Lower lobe of right lung (tissue), 2 donors: ENCODE results near the gene SMC6. TPM values are rescaled to one million over a fixed set of nuclear protein-coding genes. Genes with fewer than 3 reads are reported as not detected.

Experiments used
- ATAC-seq, 2 donors: fragments of 200-7000 bp; cut with Tn5 transposase; one replicate each; pipeline ENCODE4 v1.9.1; 2020 to 2022; ENCODE audit warnings: mild to moderate bottlenecking in 2 of 2, moderate library complexity in 2 of 2
- DNase-seq: peaks from one replicate; pipeline ENCODE4 v3.0.0-alpha.2; 2020
- H3K27ac ChIP-seq: fragments of 200-600 bp; one replicate; pipeline ENCODE4 v1.8.0; 2022
- H3K27me3 ChIP-seq: fragments of 200-600 bp; one replicate; pipeline ENCODE4 v1.8.0; 2022; ENCODE audit warnings: low read depth
- H3K36me3 ChIP-seq: fragments of 200-600 bp; one replicate; pipeline ENCODE4 v1.8.0; 2022; ENCODE audit warnings: mild to moderate bottlenecking
- H3K4me1 ChIP-seq: fragments of 200-600 bp; one replicate; pipeline ENCODE4 v1.8.0; 2022
- H3K4me3 ChIP-seq: fragments of 200-600 bp; one replicate; pipeline ENCODE4 v1.8.0; 2022; ENCODE audit warnings: mild to moderate bottlenecking
- H3K9me3 ChIP-seq: fragments of 200-600 bp; one replicate; pipeline ENCODE4 v1.8.0; 2022
- intact Hi-C: fragments of 100-400 bp; cut with DNase I; formaldehyde crosslinking; loops from one replicate; pipeline ENCODE4 v1.11.0; 2022
- total RNA-seq: library from RNA; stranded (reverse); fragmentation: NEBNext Ultra II Directional; extraction: Animal tissue kit (Norgen Biotek cat#: 25700); gene quantifications from one replicate; pipeline ENCODE4 v1.2.1, GENCODE V29; 2021
- TF ChIP-seq, protein P1 (sequence below): fragments of 200-600 bp; IDR thresholded peaks from one replicate; pipeline ENCODE4 v1.8.0; 2022; ENCODE audit warnings: antibody characterized with exemption, mild to moderate bottlenecking
- donor health status: DM: no; HTN: yes; CAD: no; lungs with severe emphysema.

Gene SMC6
- total RNA-seq, 1 donor from 2014 or later, result 15.0 TPM

GRCh38 chr2:17780546-17780945 lies 26.9 kb upstream of the SMC6 start:
- Histone ChIP-seq H3K27ac (no peak overlapping the region), H3K36me3 (peaks cover 13% of the 10 kb centered on the region), H3K4me1 (no peaks in the 10 kb centered on the region), H3K4me3 (no peak overlapping the region), H3K27me3 (no peaks in the 10 kb centered on the region), H3K9me3 (no peaks in the 10 kb centered on the region)
- DNase-seq (no peak), ATAC-seq (no peak)
- intact Hi-C loops, result no loop called here
- TF ChIP-seq, protein P1, sequence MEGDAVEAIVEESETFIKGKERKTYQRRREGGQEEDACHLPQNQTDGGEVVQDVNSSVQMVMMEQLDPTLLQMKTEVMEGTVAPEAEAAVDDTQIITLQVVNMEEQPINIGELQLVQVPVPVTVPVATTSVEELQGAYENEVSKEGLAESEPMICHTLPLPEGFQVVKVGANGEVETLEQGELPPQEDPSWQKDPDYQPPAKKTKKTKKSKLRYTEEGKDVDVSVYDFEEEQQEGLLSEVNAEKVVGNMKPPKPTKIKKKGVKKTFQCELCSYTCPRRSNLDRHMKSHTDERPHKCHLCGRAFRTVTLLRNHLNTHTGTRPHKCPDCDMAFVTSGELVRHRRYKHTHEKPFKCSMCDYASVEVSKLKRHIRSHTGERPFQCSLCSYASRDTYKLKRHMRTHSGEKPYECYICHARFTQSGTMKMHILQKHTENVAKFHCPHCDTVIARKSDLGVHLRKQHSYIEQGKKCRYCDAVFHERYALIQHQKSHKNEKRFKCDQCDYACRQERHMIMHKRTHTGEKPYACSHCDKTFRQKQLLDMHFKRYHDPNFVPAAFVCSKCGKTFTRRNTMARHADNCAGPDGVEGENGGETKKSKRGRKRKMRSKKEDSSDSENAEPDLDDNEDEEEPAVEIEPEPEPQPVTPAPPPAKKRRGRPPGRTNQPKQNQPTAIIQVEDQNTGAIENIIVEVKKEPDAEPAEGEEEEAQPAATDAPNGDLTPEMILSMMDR, result no peak

DNA sequence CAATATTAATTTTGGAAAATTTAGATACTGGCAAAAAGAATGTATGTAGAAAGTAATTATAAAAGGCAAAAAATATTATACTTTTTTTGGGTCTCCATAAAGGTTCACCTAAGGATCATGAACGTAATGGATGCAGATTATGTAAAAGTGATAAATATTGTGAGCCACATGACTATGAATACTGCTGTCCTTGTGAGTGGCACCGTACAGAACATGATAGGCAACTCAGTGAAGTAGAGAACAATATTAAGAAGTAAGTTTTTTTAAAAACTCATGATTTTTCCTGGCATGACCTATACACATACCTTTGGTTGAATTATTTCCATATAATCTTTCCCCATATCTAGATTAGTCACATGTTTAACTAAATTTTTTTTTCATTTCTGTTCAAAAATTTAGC lies 18.9 kb upstream of the SMC6 start:
- DNase-seq, result no peak
- no peaks in the 10 kb centered on the region for H3K27me3 ChIP-seq
- no peaks in the 10 kb centered on the region for H3K36me3 ChIP-seq
- no peak for ATAC-seq
- intact Hi-C loops, result no loop called here
- H3K27ac ChIP-seq, result no peak overlapping the region
- no peaks in the 10 kb centered on the region for H3K9me3 ChIP-seq
- no peak overlapping the region for H3K4me3 ChIP-seq
- no peaks in the 10 kb centered on the region for H3K4me1 ChIP-seq
- TF ChIP-seq, protein P1, result no peak

- no peak for ATAC-seq
Measured at GRCh38 chr2:17771956-17772355, 18.3 kb upstream of the SMC6 start.

DNA sequence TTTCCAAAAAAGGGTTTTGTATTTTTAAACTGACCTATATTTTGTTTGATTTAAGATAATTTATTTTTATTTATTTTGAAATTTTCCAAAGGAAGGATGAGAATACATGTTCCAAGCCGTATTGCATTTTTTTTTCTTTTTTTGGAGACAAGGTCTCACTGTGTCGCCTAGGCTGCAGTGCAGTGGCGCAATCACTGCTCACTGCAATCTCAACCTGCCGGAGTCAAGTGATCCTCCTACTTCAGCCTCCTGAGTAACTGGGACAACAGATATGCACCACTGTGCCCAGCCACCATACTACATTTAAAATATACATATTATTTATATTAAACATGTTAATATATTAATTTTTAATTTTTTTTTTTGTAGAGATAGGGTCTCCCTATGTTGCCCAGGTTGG lies 15.3 kb upstream of the SMC6 start:
- intact Hi-C loops, result no loop called here
- no peak for ATAC-seq
- H3K27ac ChIP-seq, result no peak overlapping the region
- DNase-seq, result no peak
- H3K4me3 ChIP-seq, result no peak overlapping the region
- H3K4me1 ChIP-seq, result no peaks in the 10 kb centered on the region
- H3K27me3 ChIP-seq, result no peaks in the 10 kb centered on the region
- no peaks in the 10 kb centered on the region for H3K9me3 ChIP-seq
- TF ChIP-seq, protein P1, result no peak
- no peaks in the 10 kb centered on the region for H3K36me3 ChIP-seq

More at GRCh38 chr2:17771956-17772355, 18.3 kb upstream of the SMC6 start:
- no peaks in the 10 kb centered on the region for H3K9me3 ChIP-seq
- H3K27ac ChIP-seq, result no peak overlapping the region
- no peak for DNase-seq
- no peaks in the 10 kb centered on the region for H3K27me3 ChIP-seq
- TF ChIP-seq, protein P1, result no peak
- no peaks in the 10 kb centered on the region for H3K36me3 ChIP-seq
- no peaks in the 10 kb centered on the region for H3K4me1 ChIP-seq
- no peak overlapping the region for H3K4me3 ChIP-seq
- intact Hi-C loops, result no loop called here

DNA sequence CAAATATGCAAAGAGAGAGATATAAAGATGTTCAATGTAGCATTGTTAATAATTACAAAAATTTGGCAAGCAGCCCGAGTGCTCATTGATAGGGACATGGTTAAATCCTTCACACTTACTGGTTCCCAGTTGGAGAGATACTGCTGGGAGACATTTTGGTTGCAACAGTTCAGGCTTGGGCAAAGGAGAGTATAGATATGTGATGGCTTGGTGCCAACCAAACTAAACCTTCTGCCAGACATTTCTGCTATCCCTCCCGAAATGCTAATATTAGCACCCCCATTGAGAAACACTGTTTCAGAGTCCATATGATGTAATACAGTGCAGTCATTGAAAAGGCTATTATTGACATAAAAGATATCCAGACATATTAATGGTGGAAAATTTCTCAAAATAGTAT lies 11.8 kb upstream of the SMC6 start:
- H3K27me3 ChIP-seq, result no peaks in the 10 kb centered on the region
- ATAC-seq, result no peak
- intact Hi-C loops, result no loop called here
- TF ChIP-seq, protein P1, result no peak
- no peaks in the 10 kb centered on the region for H3K4me1 ChIP-seq
- no peak for DNase-seq
- no peak overlapping the region for H3K4me3 ChIP-seq
- no peaks in the 10 kb centered on the region for H3K9me3 ChIP-seq
- no peak overlapping the region for H3K27ac ChIP-seq
- H3K36me3 ChIP-seq, result no peaks in the 10 kb centered on the region
